Activated effector memory CD4-positive, alpha-beta T cell treated with anti-CD3 and anti-CD28 coated beads, Interleukin-2, amount 50 U/mL, for 16 hours (primary cell): Measurements from ENCODE around the gene ZNF445.

Experiments used
- DNase-seq: peaks from one replicate; pipeline ENCODE4 v3.0.0-alpha.2; 2020

Gene ZNF445

GRCh38 chr3:44396200-44397171 is 81.0 kb downstream of the ZNF445 start:
- DNase-seq = no peak

- DNase-seq = no peak
Measured at GRCh38 chr3:44395714-44396113, 81.8 kb downstream of the ZNF445 start.

- DNase-seq = no peak
Measured at GRCh38 chr3:44392489-44392888, 85.0 kb downstream of the ZNF445 start.

GRCh38 chr3:44387404-44387803 is 90.1 kb downstream of the ZNF445 start:
- no peak for DNase-seq
